Measurements from ENCODE around the gene ANP32B.

DNA sequence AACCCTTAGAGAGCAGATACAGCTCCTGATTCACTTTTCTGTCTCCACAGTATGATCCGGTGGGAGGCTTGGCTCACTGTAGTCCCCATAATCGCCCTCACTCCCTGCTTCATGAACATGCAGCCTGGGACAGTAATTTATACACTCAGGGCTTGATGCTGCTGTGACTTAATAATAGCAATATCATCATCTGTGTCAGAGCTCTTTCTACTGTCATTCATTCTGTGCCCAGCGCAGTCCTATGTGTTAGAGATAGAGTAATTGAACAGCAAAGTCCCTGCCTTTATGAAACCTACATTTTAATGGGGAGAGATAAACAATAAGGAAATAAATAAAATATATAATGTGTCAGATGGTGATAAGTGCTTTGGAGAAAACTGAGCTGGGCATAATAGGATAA, 42.4 kb upstream of the ANP32B start:
- TF ChIP-seq, protein P1, sequence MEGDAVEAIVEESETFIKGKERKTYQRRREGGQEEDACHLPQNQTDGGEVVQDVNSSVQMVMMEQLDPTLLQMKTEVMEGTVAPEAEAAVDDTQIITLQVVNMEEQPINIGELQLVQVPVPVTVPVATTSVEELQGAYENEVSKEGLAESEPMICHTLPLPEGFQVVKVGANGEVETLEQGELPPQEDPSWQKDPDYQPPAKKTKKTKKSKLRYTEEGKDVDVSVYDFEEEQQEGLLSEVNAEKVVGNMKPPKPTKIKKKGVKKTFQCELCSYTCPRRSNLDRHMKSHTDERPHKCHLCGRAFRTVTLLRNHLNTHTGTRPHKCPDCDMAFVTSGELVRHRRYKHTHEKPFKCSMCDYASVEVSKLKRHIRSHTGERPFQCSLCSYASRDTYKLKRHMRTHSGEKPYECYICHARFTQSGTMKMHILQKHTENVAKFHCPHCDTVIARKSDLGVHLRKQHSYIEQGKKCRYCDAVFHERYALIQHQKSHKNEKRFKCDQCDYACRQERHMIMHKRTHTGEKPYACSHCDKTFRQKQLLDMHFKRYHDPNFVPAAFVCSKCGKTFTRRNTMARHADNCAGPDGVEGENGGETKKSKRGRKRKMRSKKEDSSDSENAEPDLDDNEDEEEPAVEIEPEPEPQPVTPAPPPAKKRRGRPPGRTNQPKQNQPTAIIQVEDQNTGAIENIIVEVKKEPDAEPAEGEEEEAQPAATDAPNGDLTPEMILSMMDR (IDR thresholded peaks at IDR 0.05), result no peak
- no peak for TF ChIP-seq EZH2 (IDR thresholded peaks at IDR 0.05; ENCODE audit: borderline replicate concordance, insufficient read depth, low read depth, low read length, poor library complexity, severe bottlenecking)

Data from B cell (primary cell).